Fibroblast of skin of back (primary cell): ENCODE measurements around the gene MRNIP. TPM values are rescaled to one million over a fixed set of nuclear protein-coding genes. Genes with fewer than 3 reads are reported as not detected.

Experiments used
- DNase-seq: peaks from one replicate; pipeline ENCODE4 v3.0.0-alpha.2; 2013
- polyA plus RNA-seq, 2 experiments: library from polyadenylated mRNA; unstranded; fragments of 120-200 nt; gene quantifications; one replicate each; pipeline ENCODE4 v1.2.1, GENCODE V29; 2013; ENCODE audit not compliant: insufficient read length in 2 of 2

Gene MRNIP, protein sequence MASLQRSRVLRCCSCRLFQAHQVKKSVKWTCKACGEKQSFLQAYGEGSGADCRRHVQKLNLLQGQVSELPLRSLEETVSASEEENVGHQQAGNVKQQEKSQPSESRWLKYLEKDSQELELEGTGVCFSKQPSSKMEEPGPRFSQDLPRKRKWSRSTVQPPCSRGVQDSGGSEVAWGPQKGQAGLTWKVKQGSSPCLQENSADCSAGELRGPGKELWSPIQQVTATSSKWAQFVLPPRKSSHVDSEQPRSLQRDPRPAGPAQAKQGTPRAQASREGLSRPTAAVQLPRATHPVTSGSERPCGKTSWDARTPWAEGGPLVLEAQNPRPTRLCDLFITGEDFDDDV
- polyA plus RNA-seq (2013, experiment 1 of 2; ENCODE audit: insufficient read length), result 10.4 TPM
- 11.0 TPM for polyA plus RNA-seq (2013, experiment 2 of 2; ENCODE audit: insufficient read length)

DNA sequence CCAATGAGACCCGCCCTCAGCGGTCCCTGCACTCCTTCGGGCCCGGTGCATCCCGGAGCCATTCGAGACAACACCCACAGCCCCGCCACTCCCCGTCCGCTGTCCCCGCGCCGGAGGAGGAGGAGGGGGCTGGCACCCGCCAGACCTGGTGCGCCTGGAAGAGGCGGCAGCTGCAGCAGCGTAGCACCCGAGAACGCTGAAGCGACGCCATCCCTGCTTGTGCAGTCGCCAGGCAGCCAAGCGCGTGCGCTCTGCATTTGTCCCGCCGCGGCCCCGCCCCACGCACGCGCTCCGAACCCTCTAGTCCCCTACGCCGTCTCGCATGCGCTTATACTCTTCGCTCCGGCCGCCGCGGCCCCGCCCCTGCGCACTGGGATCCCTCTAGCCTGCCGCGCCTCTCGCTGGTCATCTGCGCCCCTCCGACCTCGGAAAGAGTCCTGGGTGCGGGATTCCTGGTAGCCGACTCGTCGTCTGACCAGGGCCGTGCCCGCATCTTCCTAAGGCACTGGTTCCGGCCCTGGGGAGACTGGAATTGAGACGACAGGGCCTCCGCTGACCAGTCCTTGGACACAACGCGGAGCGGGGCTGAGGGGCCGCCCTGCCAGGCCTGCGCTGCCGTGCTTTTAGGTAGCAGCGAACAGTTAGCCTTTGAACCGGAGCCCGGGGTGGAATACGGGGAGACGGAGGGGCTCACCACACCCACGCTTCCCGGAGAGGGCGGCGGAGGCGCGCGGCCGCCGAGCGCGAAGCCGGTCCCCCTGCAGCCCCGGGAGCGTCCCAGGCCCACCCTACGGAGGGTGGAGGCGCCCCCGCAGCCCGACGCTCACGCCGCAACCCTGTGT, at the start of gene MRNIP:
Gene MRNIP (minus strand): TSS at position 232 of the 842 bp plus-strand sequence. CDS start 21 bp downstream, at position 211.
- DNase-seq, result peak; percentile 93

DNA sequence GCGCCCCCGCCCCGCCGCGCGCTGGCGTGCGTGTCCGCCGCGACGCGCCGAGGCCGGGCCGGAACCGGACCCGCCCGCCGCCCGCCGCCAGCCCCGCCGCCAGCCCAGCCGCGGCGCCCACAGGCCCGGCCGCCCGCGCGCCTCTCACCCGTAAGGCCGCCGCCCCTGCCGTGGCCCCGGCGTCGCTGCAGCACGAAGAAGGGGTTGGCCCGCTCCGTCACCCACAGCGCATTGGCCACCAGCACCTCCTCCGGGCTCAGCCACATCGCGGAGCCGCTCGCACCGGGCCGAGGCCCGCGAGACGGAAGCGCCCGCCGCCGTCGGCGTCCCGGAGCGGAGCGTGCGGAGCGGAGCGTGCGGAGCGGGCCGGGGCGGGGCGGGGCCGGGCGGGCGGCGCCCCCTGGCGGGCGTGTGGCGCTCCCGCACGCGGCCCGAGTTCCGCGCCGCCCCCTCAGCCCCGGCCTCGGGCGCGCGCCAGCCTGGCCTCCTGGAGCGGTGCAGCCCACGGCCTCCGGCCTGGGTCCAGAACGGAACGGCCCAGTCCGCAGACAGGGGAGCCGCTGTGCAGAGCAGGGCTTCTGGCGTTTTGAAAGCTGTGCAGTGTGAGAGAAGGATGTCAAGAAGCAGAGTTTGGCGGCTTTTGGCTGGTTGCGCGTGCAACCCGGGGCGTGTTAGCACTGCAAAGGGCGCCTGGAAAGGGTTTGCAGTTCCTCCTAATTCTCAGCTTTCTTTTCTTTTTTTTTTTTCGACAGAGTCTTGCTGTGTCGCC, 49.1 kb upstream of the MRNIP start, which contains the start of gene TBC1D9B:
Gene TBC1D9B (minus strand): TSS at position 342 of the 769 bp plus-strand sequence. CDS start 76 bp downstream, at position 266.
- DNase-seq, result peak; percentile 70

DNA sequence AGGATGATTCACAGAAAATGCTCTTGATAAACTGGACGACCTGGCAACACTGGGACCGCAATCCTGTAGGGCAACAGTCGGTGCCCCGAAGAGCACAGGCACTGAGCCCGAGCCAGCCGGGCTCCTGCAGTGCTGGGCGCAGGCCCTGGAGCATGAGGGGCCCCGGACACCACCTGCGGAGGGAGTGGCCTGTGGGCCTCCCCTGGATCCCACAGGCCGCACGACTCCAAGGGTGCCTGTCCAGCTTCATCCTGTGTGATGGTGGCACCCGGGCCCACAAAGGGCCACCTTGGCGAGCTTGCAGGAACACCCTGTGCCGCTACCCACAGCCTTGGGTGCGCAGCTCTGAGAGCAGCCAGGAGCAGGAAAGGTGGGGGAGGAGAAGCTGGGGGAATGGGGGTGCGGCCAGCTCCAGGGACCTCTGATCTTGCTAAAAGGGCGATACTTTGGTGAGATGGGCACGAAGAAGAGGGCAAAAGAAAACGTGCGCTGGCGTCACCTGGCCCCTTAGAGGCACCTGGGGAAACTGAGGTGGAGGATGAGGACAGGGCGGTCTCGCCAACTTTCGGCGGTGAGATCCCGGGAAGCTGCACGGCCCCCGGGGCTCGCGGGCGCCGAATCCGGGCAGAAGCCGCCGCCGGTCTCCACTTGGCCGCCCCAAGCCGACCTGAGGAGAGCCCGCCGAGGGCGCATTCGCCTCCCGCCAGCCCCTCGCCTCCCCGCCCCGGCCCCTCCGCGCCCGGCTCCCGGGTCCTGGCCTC, 48.4 kb upstream of the MRNIP start:
- peak; percentile 19 for DNase-seq

DNA sequence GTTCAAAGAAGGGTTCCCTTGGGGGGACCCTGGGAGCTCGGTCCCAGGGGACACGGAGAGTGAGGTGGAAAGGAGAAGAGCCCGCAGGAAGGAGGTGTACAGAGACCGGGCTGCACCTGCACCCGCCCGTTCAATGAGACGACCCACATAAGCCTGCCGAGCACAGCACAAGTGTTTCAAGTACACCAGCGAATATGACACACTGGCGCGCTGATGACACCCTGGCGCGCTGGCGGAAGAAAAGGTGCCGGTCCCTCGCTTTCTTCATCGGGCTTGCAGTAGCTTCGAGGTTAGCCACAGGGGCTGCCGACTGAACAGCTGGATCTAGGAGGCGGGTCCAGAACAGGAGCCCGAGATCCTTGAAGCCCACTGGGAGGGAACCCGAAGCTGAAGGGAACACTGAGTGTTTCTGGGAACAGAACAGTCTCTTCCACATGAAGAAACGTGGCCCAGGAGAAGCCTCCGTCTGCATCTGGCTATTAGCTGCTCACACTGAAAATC, 47.7 kb upstream of the MRNIP start:
- DNase-seq, result no peak

DNA sequence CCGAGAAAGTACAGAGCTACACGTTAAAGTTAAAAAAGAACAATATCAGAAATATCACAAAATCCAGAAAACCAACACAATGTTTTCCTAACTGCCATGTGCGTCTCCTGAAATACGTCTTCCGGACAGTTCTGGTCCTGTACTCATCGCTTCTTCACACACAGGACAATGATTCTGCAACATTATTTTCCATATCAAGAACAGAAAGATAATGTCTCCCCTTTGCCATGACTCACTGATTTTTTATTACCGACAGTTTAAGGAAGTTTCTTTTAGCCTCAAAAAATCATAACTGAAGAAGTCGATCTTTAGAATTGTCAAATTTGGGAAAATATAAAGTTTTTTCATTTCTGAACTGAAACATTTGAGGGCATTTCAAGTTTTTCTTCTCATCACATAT, 46.5 kb upstream of the MRNIP start:
- DNase-seq, result no peak

DNA sequence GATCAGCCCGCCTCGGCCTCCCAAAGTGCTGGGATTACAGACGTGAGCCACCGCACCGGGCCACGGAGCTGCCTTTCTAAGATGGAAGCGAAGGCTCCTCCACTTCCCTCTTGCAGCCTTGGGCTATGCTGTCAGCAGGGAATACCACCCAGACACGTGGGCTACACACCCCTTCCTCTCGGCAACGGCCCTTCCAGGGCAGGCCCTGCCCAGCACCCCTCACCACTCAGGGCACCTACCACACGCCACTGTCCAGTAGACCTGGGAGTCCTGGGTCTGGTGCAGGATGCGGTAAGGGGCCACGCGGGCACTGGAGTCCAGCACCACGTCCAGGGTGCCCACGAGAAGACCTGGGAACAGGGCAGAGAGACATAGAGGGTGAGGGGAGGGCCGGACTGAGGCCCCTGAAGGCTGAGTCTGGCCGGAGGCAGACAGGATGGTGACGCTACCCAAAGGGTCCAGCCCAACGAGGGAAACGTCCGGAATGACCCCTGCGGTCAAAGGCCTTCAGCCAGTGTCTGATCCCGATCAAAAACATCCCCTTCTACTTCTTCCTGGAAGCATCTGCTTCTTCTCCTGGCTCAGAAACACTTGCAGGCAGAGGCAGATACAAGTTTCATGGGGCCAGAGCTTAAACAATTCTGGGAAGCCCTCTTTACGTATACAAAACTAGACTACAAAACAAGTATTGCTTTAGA, 46.0 kb upstream of the MRNIP start:
- no peak for DNase-seq

DNA sequence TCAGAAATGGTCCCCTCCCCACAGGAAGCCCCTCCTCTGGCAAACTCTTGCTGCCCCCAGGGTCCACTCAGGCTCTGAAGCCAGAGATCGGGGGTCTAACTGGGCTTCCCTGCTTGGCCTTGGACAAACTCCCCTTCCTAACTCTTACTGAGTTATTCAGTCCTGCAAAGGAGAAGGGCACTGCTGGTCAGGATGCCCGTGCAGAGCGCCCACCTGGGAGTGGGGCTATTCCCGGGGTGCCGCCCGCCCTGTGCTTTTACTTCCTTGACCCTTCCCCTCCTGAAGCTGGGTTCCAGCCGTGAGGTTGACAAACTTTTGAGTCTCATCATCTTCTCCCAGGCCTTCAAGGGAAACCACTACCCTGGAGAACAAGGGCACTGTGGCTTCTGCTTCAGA, 44.1 kb upstream of the MRNIP start:
- DNase-seq, result no peak

DNA sequence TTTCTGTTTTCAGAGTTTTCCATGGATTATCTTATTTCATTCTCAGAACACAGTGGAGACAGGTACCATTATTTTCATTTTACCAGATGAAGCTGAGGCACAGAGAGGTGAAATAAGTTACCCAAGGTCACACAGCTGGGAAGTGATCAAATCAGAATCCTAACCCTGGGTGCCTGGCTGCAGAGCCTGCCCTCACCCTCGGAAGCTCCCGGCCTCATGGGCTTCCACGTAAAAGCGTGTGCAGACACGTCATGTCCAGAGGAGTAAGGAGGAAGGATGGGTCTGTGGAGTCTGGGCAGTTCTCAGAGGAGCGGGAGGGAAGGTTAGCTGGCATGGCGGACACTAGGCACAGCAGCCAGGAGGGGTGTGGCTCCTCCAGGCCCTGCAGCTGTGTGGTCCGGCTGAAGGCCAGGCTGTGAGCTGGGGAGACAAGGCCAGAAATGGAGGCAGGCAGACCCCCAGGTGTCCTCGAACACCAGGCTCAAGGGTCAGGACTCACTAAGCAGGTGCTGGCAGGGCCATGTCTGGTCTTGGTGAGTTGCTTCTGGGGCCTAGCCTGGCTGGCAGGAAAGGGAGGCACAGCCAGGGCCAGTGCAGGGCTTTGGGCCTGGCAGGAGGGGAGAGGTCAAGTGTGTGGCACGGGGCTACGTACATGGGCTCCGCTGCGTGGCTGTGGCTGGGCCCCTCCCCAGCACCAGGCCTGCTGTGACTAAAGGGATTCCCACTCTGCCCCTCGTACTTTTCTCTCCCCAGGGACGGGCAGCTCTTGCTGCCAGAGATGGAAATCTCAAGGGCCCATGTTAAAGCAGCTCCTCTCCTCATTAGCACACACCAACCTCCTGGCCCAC, 43.5 kb upstream of the MRNIP start:
- DNase-seq, result no peak

DNA sequence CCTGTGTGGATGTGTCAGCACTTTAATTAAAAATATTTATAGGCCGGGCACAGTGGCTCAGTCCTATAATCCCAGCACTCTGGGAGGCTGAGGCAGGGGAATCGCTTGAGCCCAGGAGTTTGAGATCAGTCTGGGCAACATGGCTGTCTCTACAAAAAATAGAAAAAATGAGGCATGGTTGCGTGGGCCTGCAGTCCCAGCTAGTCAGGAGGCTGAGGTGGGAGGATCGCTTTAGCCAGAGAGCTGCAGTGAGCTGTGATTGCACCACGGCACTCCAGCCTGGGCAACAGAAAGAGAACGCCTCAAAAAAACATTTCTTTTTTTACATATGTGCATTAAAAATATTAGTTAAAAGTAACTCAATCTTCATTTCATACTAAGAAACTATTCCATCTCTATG, 42.8 kb upstream of the MRNIP start:
- no peak for DNase-seq

DNA sequence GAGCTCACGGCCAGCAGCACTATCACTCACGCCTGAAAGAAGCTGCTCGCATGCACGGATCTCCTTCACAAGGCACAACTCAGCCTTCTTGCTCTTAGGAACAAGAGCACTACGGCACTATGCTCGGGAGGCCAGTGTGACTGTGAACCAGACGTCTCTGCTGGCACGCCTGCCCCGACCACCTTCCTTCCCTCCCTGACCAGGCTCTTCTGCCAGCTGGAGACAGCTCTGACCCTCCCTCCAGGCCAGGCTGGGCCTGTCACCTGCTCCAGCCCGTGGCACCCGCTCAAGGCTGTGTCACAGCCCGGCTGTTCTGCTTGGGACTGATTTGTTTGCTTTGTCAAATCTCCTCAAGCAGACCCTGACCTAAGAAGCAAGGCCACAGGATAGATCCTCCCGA, 42.1 kb upstream of the MRNIP start:
- DNase-seq, result no peak

DNA sequence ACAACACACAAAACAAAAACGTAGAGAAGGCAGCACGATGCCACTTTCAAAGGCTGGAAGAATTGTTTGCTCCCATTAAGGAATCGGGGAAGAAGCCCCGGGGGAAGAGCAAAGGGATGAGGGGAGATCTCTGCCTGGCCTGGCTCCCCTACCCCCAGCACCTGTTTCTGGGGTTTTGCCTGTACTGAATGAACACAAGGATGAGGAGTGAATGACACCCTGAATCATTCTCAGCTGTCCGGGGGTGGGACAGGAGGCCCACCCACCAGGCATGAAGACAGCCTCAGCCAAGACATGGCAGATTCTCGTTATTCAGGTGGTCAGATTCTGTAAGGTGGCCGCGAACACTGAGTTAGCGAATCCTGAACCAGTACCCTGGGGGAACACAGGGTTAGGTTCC, 41.6 kb upstream of the MRNIP start:
- DNase-seq, result no peak

DNA sequence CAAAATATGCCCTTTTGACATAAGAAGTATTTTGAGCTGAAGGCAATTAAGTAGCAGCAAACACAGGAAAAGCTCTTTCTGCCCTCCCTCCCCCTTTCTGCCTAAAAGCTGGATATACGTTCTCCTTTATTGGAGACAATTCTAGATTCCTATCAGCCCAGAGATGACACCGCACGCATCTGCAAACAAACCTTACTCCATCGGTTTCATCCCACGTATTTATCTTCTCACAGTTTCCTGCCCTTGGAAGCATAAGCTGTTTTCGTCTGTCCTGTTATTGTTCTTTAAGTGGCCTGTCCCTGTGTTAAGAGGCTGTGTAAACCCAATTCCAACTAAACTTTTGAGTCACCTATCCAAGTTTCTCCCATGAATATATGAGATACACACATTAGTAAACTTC, 37.2 kb upstream of the MRNIP start:
- DNase-seq, result no peak

DNA sequence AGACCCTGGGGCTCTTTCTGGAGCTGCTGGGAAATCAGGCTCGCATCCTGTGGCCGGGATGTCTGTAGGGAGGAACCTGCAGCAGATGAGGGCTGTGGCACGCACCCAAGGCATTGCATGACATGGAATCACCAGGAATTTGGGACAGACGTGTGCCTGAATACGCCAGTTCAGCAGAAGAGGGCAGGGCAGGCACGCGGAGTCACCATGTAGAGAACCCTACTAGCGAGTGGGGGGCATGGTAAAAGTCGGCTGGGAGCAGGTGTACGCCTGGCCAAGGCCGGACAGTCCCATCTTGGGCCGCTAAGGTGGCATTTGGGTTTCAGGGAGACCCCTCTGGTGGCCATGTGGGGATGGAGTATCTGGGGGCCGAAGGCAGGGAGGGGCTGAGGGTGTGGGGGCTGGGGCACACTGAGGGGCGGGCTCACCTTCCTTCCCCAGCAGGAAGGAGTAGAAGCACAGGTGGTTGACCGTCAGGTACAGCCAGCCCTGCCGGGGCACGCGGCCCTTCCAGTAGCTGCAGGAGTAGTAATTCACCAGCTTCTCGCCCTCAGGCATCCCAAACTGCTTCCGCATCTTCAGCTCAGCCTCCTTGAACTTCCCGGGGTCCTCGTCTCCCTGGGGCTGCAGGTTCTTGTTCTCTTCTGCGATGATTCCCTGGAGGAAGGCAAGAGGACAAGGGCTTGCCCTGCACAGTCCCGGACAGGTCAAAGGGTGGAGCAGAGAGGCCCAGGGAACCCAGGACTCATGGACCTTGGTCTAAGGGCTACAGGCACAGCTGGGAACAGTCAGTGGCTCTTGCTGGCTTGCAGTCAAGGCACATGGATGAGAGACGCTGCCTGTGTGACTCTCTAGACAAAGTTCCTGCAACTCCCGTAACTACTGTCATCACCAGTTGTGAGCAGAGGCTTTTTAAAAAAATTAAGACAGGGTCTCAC, 35.6 kb upstream of the MRNIP start:
- no peak for DNase-seq

DNA sequence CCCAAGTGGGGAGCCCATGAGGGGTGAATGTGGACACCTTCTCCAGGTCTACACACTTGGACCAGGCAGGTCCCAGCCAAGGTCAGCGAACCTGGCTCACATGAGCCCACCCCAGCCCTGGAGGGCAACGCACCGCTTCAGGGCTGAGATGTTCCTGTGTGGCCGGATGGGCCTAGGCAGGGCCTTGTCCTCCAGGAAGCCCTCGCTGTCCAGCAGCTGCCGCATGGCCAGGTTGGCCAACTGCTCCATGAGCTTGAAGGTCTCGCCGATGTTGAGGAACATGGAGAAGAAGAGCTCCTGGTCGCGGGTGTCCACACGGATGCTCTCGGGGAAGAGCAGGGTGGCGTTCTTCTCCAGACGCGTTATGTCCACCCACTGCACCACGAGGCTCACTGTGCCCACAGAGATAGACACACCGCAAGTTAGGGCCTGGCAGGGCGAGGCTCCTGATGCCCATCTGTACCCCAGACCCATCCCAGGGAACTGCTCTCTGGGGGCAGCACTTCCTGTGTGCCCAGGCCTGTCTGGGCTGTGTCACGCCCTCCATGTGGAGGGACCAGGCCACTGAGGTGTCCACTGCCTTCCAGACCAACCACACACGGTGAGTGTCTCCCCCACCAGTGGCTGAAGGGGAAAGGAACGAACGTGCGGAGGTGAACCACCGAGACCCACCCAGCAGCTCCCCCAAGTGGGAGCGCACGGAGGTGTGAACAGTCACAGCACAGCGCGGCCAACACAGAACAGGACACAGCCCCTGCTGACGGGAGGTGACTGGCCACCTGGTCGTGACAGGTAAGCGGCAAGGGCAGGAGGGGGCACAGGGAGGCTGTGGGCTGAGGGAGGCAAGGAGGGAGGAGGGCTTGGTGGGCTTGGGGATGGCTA, 34.7 kb upstream of the MRNIP start:
- no peak for DNase-seq

DNA sequence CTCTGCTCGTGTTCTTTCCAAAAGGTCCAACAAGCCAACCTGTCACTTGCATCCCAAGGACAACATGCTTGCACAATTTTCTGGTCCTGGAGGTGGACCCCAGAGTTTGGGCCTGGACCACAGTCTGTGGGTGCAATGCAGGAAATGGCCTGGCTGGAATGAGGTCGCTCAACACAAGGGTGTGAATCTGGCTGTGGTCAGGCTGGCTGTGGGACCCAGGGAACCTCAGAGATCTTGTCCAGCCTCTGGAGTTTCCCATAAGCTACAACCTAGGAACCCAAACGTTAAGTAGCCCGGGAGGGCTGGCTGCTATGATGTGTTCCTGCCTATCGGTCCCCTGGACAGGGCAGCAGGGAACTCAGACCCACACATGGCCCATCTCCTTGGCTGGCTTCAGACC, 33.6 kb upstream of the MRNIP start:
- no peak for DNase-seq

DNA sequence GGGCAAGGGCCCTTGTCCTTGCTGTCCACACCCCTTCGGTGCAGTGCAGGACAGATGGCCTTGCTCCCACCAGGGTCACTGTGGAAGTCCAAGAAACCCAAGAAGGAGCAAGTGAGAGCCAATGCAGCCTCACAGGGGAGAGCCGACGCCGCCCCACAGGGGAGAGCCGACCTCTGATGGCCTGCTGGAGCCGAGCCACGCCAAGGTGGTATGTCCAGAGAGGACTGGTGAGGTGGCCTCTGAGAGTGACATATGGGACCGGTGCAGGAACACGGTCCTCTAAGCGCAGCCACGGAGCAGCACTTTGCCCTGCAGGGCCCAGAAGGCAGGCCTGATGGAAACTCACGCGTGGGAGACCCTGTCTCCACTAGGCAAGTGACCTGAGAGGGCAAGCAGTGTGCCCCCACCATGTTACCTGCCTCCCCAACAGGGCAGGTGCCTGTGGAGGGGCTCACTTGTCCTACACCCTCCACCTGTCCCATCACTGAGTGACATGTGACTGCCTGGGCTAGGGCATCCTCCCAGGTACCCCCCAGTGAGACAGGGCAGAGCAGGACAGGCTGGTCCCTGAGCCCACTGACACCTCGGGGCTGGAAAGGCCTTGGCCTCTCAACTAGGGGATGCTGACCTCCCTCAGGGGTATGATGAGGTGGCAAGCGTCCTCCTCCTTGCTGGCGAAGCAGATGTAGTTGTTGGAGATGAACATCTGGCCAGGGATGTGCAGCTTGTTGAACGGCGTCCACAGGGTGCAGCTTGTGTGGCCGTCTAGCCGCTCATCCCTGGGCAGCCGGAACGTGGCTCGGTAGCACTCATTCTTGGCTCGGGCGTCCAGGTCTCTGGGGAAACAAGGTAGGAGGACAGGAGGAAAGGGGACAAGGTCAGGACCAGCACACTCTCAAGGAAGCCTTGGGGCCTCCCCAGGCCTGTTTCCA, 32.4 kb upstream of the MRNIP start:
- no peak for DNase-seq

DNA sequence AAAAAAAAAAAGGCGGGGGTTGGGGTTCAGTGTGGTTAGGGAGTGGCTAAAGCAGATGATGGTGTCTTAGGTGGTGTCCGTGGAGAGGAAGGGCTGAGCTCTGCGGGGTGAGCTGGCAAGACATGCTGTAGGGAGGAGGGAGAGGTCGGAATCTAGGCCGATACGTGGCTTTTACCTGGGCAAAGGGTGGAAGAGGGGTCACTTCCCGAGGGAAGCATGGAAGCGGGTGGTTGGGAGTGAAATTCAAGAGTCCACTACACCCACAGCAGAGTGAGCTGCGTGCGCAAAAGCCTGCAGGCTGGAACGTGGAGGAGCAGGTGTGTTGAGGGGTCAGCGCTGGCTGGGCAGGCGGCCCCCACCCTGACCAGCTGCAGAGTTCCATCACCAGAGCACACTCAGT, 31.3 kb upstream of the MRNIP start:
- no peak for DNase-seq
